ENCODE results near the gene PKP3.
A peak's percentile ranks its signal among the peaks of the same experiment; 100 is the strongest.

PKP3 gene

DNA sequence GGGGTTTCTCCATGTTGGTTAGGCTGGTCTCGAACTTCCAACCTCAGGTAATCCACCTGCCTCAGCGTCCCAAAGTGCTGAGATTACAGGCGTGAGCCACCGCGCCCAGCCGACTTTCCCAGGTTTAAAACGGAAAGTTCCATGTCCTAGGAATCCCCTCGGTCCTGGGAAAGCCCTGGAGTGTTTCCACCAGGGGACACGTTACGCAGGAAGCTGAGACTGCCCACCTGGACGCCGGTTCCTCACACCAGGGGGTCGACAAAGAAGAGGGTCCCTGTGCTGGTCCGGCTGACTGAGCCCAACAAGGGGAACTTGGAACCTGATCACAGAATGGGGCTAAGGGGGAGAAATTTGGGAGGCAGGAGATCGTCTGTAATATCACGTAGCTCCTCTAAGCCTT, 28.2 kb upstream of the PKP3 start:
- DNase-seq (ENCODE audit: insufficient read length, low spot score) (no peak), FAIRE-seq (no peak)
- TF ChIP-seq, protein P1, sequence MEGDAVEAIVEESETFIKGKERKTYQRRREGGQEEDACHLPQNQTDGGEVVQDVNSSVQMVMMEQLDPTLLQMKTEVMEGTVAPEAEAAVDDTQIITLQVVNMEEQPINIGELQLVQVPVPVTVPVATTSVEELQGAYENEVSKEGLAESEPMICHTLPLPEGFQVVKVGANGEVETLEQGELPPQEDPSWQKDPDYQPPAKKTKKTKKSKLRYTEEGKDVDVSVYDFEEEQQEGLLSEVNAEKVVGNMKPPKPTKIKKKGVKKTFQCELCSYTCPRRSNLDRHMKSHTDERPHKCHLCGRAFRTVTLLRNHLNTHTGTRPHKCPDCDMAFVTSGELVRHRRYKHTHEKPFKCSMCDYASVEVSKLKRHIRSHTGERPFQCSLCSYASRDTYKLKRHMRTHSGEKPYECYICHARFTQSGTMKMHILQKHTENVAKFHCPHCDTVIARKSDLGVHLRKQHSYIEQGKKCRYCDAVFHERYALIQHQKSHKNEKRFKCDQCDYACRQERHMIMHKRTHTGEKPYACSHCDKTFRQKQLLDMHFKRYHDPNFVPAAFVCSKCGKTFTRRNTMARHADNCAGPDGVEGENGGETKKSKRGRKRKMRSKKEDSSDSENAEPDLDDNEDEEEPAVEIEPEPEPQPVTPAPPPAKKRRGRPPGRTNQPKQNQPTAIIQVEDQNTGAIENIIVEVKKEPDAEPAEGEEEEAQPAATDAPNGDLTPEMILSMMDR (IDR thresholded peaks at IDR 0.05; ENCODE audit: insufficient read depth, missing control alignments), result no peak

GRCh38 chr11:367956-368413, 26.0 kb upstream of the PKP3 start:
- DNase-seq (ENCODE audit: insufficient read length, low spot score) (no peak), FAIRE-seq (no peak)
- TF ChIP-seq, protein P1 (IDR thresholded peaks at IDR 0.05; ENCODE audit: insufficient read depth, missing control alignments), result no peak

DNA sequence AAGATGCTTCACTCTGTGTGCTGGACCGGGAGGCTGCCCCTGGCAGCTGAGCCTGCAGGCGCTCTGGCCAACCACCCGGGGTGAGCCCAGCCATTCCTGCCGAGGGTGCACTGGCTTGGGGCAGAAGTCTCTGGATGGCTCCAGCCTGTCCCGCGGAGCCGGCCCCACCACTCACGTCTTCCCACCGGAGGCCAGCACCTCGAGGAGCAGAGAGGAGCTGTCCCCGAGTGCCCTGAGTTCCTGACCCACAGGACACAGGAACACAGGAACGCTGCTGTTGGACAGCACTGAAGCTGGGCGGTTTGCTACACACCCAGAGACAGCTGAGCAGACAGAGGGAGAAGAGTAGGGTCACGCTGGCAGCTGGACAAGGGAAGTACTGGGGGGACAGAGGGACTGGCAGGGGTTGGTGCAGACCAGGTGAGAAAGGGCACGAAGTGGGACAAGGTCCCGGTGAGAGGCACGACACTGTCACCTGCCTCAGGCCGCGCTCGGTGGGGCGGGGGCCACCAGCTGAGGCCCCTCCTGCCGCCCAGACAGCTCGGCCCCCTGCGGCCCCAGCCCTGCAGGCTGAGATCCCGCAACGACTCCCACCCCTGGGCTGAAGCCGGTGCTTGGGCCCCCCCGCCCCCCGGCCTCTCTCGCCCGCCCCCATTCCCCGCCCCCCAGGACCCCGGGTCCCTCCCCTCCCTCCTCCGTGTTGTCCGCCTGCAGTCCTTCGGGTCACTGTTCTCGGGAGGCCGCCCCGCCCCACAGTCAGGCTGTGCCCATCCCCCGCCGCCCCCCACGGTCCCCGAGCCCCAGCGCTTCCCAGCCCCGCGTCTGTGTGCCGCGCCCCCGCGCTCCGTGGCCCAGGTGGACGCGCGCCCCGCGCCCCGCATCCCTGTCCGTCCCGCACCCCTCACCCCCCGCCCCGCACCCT, 25.3 kb upstream of the PKP3 start:
- TF ChIP-seq, protein P1 (IDR thresholded peaks at IDR 0.05; ENCODE audit: insufficient read depth, missing control alignments), result no peak
- FAIRE-seq (no peak), DNase-seq (ENCODE audit: insufficient read length, low spot score) (no peak)

DNA sequence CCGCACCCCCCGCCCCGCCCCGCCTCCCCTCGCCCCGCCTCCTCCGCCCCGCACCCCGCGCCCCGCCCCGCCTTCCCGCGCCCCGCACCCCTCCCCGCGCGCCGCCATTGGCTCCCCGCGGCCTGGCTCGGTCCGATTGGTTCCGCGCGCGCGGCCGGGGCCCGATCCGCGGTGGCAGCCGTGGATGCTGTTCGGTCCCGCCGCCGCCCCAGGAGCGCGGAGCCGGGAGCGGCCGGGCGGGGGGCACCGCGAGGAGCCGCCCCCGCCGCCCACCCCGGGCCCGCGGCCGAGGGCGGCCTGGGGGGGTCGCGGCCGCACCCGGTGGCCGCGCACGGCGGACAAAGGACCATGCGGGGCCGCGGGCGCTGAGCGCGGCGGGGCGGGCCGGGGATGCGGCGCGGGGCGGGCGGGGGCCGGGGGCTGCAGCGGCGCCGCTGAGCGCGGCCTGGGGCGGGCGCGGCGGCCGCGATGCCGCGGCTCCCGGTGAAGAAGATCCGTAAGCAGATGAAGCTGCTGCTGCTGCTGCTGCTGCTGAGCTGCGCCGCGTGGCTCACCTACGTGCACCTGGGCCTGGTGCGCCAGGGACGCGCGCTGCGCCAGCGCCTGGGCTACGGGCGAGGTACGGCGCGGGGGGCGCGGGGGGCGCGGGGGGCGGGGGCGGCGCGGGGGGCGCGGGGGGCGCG, 24.5 kb upstream of the PKP3 start, which contains the start of gene B4GALNT4:
B4GALNT4 (plus strand) TSS at position 164 of the 683 bp plus-strand sequence; CDS start at position 469, 305 bp downstream.
- TF ChIP-seq, protein P1 (IDR thresholded peaks at IDR 0.05; ENCODE audit: insufficient read depth, missing control alignments), result no peak
- FAIRE-seq, result no peak

GRCh38 chr11:370070-370941, 23.7 kb upstream of the PKP3 start:
- FAIRE-seq (no peak), DNase-seq (ENCODE audit: insufficient read length, low spot score) (no peak)
- TF ChIP-seq, protein P1 (IDR thresholded peaks at IDR 0.05; ENCODE audit: insufficient read depth, missing control alignments), result no peak

More for the DNA sequence above, 24.5 kb upstream of the PKP3 start, which contains the start of gene B4GALNT4:
- peak; percentile 63 for DNase-seq (ENCODE audit: insufficient read length, low spot score)

- DNase-seq (ENCODE audit: insufficient read length, low spot score) (no peak), FAIRE-seq (no peak)
- TF ChIP-seq, protein P1 (IDR thresholded peaks at IDR 0.05; ENCODE audit: insufficient read depth, missing control alignments), result no peak
These were observed 23.0 kb upstream of the PKP3 start for GRCh38 chr11:371051-371450.
